Activated B cell treated with CpG ODN at 0.5 μM for 24 hours (primary cell): ENCODE measurements around the gene FARS2. TPM values are rescaled to one million over a fixed set of nuclear protein-coding genes. Genes with fewer than 3 reads are reported as not detected.

Experiments
- ATAC-seq: fragments of 200-7000 bp; cut with Tn5 transposase; one replicate; pipeline ENCODE4 v1.10.0; 2021; ENCODE audit warnings: low read depth, mild to moderate bottlenecking, moderate library complexity
- CTCF ChIA-PET: fragments of 350-600 bp; sonication (Branson Sonifier 250); formaldehyde crosslinking; loops from one replicate; lab custom pipeline; 2021; ENCODE audit warnings: antibody characterized with exemption; lab: Charles Lee
- POLR2A ChIA-PET: fragments of 350-600 bp; sonication (Branson Sonifier 250); formaldehyde crosslinking; loops from one replicate; lab custom pipeline; 2021; ENCODE audit warnings: antibody characterized with exemption; lab: Charles Lee
- DNase-seq: peaks from one replicate; pipeline ENCODE4 v3.0.0; 2022
- H3K27ac Mint-ChIP-seq: one replicate; pipeline ENCODE4 v1.8.0; 2020; ENCODE audit warnings: mixed read lengths
- H3K27me3 Mint-ChIP-seq: one replicate; pipeline ENCODE4 v1.8.0; 2021; ENCODE audit warnings: mixed read lengths
- H3K36me3 Mint-ChIP-seq: one replicate; pipeline ENCODE4 v1.8.0; 2021; ENCODE audit warnings: low read depth, mixed read lengths
- H3K4me1 Mint-ChIP-seq: one replicate; pipeline ENCODE4 v1.8.0; 2021; ENCODE audit warnings: mixed read lengths
- H3K4me3 Mint-ChIP-seq: one replicate; pipeline ENCODE4 v1.8.0; 2020; ENCODE audit warnings: mild to moderate bottlenecking, mixed read lengths
- H3K9me3 Mint-ChIP-seq: one replicate; pipeline ENCODE4 v1.8.0; 2020; ENCODE audit warnings: mixed read lengths
- intact Hi-C: fragments of 100-400 bp; cut with micrococcal nuclease; formaldehyde crosslinking; loops from one replicate; pipeline ENCODE4 v1.15.1; 2024
- total RNA-seq: library from RNA; stranded (reverse); gene quantifications from 2 replicates; pipeline ENCODE4 v1.2.3, GENCODE V29; 2022
- TF ChIP-seq, protein P1 (sequence below): fragments of 200-600 bp; IDR thresholded peaks from one replicate; pipeline ENCODE4 v1.8.0; 2022; ENCODE audit warnings: antibody characterized with exemption, mild to moderate bottlenecking

FARS2 gene
- total RNA-seq, 1 donor from 2014 or later, result 32.7 TPM

GRCh38 chr6:5729080-5729434 lies 467.7 kb downstream of the FARS2 start:
- ChIA-PET CTCF (no interaction called here), POLR2A (interaction anchor here (0.5 kb wide), 1 partner anchor 33 kb away, joined by 7 read pairs; no protein-coding TSS in a partner anchor)
- DNase-seq (no peak), ATAC-seq (no peak)
- Mint-ChIP-seq H3K9me3 (no peaks in the 10 kb centered on the region), H3K36me3 (peaks cover 7% of the 10 kb centered on the region), H3K27ac (no peak overlapping the region), H3K27me3 (no peaks in the 10 kb centered on the region), H3K4me1 (peaks cover 56% of the 10 kb centered on the region), H3K4me3 (no peak overlapping the region)
- intact Hi-C loops, result loop anchor here (10.0 kb wide), 2 partner anchors 594 to 606 kb away; no protein-coding TSS in a partner anchor
- TF ChIP-seq, protein P1, sequence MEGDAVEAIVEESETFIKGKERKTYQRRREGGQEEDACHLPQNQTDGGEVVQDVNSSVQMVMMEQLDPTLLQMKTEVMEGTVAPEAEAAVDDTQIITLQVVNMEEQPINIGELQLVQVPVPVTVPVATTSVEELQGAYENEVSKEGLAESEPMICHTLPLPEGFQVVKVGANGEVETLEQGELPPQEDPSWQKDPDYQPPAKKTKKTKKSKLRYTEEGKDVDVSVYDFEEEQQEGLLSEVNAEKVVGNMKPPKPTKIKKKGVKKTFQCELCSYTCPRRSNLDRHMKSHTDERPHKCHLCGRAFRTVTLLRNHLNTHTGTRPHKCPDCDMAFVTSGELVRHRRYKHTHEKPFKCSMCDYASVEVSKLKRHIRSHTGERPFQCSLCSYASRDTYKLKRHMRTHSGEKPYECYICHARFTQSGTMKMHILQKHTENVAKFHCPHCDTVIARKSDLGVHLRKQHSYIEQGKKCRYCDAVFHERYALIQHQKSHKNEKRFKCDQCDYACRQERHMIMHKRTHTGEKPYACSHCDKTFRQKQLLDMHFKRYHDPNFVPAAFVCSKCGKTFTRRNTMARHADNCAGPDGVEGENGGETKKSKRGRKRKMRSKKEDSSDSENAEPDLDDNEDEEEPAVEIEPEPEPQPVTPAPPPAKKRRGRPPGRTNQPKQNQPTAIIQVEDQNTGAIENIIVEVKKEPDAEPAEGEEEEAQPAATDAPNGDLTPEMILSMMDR, result no peak

DNA sequence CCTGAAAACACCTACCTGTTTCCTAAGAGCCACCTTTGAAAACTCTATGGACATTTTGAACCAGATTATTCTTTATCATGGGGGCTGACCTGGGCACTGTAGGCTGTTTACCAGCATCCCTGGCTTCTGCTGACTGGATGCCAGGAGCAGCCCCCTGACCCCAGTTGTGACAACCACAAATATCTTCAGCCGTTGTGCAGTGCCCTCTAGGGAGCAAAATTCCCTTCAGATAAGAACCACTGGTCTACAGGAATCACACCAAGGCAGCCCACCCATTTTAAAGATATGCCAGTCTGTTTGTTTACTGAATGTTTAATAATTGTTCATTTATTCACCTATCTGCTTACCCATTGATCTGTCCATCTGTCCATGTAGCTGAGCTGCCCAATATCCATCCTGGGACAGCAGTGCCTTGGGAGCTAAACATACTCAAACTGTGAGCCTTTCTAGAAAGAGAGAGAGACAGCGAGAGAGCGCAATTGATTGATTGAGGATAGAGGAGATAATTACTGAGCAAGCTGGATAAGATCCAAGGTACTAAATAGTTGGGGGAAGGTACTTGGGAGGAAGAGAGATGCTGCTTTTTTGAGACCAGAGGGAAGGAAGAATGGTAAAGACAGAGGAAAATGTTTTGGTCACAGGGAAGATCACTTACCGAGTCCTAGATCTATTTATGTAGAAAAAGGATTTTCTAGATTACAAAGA lies 468.7 kb downstream of the FARS2 start:
- Mint-ChIP-seq H3K4me3 (no peak overlapping the region), H3K36me3 (peaks cover 7% of the 10 kb centered on the region), H3K4me1 (peaks cover 47% of the 10 kb centered on the region), H3K27ac (no peak overlapping the region), H3K27me3 (no peaks in the 10 kb centered on the region), H3K9me3 (no peaks in the 10 kb centered on the region)
- ChIA-PET CTCF (no interaction called here), POLR2A (no interaction called here)
- intact Hi-C loops, result loop anchor here (10.0 kb wide), 2 partner anchors 595 to 605 kb away; no protein-coding TSS in a partner anchor
- DNase-seq, result no peak
- no peak for ATAC-seq
- TF ChIP-seq, protein P1, result no peak

GRCh38 chr6:5730585-5731263 lies 469.4 kb downstream of the FARS2 start:
- DNase-seq (no peak), ATAC-seq (no peak)
- no peak overlapping the region for H3K27ac Mint-ChIP-seq
- H3K4me3 Mint-ChIP-seq, result no peak overlapping the region
- no peaks in the 10 kb centered on the region for H3K9me3 Mint-ChIP-seq
- intact Hi-C loops, result no loop called here
- no peaks in the 10 kb centered on the region for H3K27me3 Mint-ChIP-seq
- ChIA-PET CTCF (no interaction called here), POLR2A (no interaction called here)
- TF ChIP-seq, protein P1, result no peak
- peaks cover 39% of the 10 kb centered on the region for H3K4me1 Mint-ChIP-seq
- H3K36me3 Mint-ChIP-seq, result peaks cover 7% of the 10 kb centered on the region

GRCh38 chr6:5731435-5731834 lies 470.1 kb downstream of the FARS2 start:
- TF ChIP-seq, protein P1, result no peak
- no peak overlapping the region for H3K4me3 Mint-ChIP-seq
- peaks cover 7% of the 10 kb centered on the region for H3K36me3 Mint-ChIP-seq
- ATAC-seq, result no peak
- no peak for DNase-seq
- intact Hi-C loops, result no loop called here
- no peaks in the 10 kb centered on the region for H3K27me3 Mint-ChIP-seq
- ChIA-PET POLR2A (no interaction called here), CTCF (no interaction called here)
- no peak overlapping the region for H3K27ac Mint-ChIP-seq
- peaks cover 32% of the 10 kb centered on the region for H3K4me1 Mint-ChIP-seq
- no peaks in the 10 kb centered on the region for H3K9me3 Mint-ChIP-seq

GRCh38 chr6:5732496-5732895 lies 471.2 kb downstream of the FARS2 start:
- intact Hi-C loops, result no loop called here
- Mint-ChIP-seq H3K36me3 (peaks cover 7% of the 10 kb centered on the region), H3K4me1 (peaks cover 21% of the 10 kb centered on the region), H3K27ac (no peak overlapping the region), H3K9me3 (no peaks in the 10 kb centered on the region), H3K27me3 (no peaks in the 10 kb centered on the region), H3K4me3 (no peak overlapping the region)
- ChIA-PET POLR2A (no interaction called here), CTCF (no interaction called here)
- ATAC-seq, result no peak
- DNase-seq, result no peak
- TF ChIP-seq, protein P1, result no peak
